GM19351 (cell line): Measurements from ENCODE around the gene NUDT1.
A peak's percentile ranks its signal among the peaks of the same experiment; 100 is the strongest.

Experiments used
- ATAC-seq: cut with Tn5 transposase; IDR thresholded peaks from one replicate; pipeline ENCODE4 v1.9.1; 2021; ENCODE audit warnings: mild to moderate bottlenecking, moderate library complexity; ENCODE audit not compliant: unreplicated experiment

Gene NUDT1

GRCh38 chr7:2247141-2247995 lies 5.3 kb downstream of the NUDT1 start:
- no peak for ATAC-seq

GRCh38 chr7:2248984-2249694 lies 7.1 kb downstream of the NUDT1 start:
- peak; percentile 51 for ATAC-seq

- ATAC-seq = no peak
These were observed 7.8 kb downstream of the NUDT1 start for GRCh38 chr7:2249744-2250323.

- no peak for ATAC-seq
These were observed 9.4 kb downstream of the NUDT1 start for GRCh38 chr7:2251381-2251780.

GRCh38 chr7:2251841-2252771 lies 10.1 kb downstream of the NUDT1 start:
- ATAC-seq = no peak

GRCh38 chr7:2253021-2253420 lies 11.0 kb downstream of the NUDT1 start:
- no peak for ATAC-seq

- ATAC-seq = no peak
These were observed 11.7 kb downstream of the NUDT1 start for GRCh38 chr7:2253525-2254244.

GRCh38 chr7:2254429-2255144 lies 12.6 kb downstream of the NUDT1 start:
- ATAC-seq = no peak

- no peak for ATAC-seq
These were observed 13.4 kb downstream of the NUDT1 start for GRCh38 chr7:2255145-2256139.

GRCh38 chr7:2256306-2257045 lies 14.4 kb downstream of the NUDT1 start:
- ATAC-seq = no peak

- ATAC-seq = no peak
These were observed 15.1 kb downstream of the NUDT1 start for GRCh38 chr7:2257046-2257551.

- ATAC-seq = no peak
These were observed 15.6 kb downstream of the NUDT1 start for GRCh38 chr7:2257651-2258050.

GRCh38 chr7:2258661-2259365 lies 16.8 kb downstream of the NUDT1 start:
- ATAC-seq = peak; percentile 85

GRCh38 chr7:2259480-2259879 lies 17.5 kb downstream of the NUDT1 start:
- peak; percentile 6 for ATAC-seq

- no peak for ATAC-seq
These were observed 18.8 kb downstream of the NUDT1 start for GRCh38 chr7:2260820-2261219.

- ATAC-seq = no peak
These were observed 19.6 kb downstream of the NUDT1 start for GRCh38 chr7:2261611-2262010.

- no peak for ATAC-seq
These were observed 21.1 kb downstream of the NUDT1 start for GRCh38 chr7:2263176-2263575.
